Epithelial cell of esophagus (primary cell): Measurements from ENCODE around the gene PHF21A.

ENCODE experiments used
- DNase-seq: peaks from one replicate; pipeline ENCODE4 v3.0.0; 2010; ENCODE audit warnings: low read depth
- H3K4me3 ChIP-seq: 2 replicates; pipeline ENCODE4 v1.5.1; 2011; ENCODE audit warnings: mild to moderate bottlenecking, low read length, control low read depth
- TF ChIP-seq, protein P1 (sequence below): IDR thresholded peaks from 2 replicates; pipeline ENCODE4 v1.5.1; 2011; ENCODE audit warnings: low read depth, mild to moderate bottlenecking, low read length, control low read depth, inconsistent platforms; ENCODE audit not compliant: insufficient read depth; ENCODE audit errors: missing control alignments

Gene PHF21A

DNA sequence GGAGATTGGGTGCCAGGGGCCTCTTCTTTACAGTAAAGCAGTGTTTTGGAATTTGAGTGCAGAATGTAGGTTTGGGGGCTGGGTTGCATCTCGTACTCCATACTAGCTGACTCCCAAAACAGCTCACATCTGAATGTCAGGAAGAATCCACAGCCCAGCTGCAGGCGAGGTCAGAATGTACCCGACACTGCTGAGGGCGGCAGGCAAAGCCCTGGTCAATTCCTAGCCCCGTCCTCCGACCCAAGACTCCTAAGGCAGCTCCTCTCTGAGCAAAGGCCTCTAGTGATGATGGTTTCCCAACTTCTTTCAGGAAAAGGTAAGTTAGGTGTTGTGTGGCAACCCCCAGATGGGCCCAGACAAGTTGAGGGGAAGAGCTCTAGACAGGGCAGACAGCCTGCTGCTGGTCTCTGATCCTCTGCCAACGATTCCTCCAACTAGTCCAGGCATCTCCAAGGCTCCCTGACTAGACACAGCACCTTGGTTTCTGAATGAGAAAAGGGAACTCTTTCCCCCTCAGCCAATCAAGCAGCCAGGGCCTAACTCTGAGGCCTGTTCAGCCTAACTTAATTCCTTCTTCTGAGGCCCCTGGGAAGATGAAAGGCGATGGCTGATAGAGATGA is 190.2 kb downstream of the PHF21A start:
- DNase-seq = peak; percentile 99
- H3K4me3 ChIP-seq = no peak overlapping the region
- TF ChIP-seq, protein P1, sequence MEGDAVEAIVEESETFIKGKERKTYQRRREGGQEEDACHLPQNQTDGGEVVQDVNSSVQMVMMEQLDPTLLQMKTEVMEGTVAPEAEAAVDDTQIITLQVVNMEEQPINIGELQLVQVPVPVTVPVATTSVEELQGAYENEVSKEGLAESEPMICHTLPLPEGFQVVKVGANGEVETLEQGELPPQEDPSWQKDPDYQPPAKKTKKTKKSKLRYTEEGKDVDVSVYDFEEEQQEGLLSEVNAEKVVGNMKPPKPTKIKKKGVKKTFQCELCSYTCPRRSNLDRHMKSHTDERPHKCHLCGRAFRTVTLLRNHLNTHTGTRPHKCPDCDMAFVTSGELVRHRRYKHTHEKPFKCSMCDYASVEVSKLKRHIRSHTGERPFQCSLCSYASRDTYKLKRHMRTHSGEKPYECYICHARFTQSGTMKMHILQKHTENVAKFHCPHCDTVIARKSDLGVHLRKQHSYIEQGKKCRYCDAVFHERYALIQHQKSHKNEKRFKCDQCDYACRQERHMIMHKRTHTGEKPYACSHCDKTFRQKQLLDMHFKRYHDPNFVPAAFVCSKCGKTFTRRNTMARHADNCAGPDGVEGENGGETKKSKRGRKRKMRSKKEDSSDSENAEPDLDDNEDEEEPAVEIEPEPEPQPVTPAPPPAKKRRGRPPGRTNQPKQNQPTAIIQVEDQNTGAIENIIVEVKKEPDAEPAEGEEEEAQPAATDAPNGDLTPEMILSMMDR = no peak

DNA sequence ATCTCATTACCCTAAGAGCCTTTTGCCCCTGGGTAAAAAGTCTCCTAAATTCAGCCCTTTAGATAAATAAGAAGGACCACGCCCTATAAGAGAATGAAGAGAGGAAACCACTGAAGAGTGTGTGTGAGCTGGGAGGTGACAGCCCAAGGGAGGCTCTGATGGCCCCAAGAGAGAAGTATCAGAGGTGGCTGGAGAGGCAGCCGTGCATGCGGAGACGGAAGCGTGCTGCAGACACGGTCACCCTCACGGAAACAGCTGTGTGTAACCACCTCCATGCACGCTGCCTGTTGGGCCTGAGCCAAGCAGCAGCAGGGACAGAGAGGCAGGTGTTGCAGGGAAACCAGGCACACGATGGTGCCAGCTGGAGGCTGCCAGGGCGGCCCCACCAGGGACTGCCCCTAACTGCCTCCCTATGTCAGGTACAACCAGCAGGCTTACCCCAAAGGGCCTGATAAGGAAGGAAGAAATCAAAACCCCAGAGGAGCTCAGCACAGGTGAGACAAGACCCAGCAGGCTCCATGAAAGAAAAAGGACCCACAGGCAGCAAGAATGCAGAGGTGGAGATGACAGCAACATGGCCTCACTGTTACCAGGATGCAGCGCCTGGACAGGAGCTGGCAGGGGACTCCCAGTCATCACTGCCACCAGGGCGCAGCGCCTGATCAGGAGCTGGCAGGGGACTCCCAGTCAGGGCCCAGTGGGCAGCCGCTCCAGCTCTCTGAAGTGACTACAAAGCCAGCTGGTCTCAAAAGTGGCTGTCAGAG is 191.0 kb downstream of the PHF21A start:
- peak; percentile 59 for DNase-seq
- H3K4me3 ChIP-seq = no peak overlapping the region
- TF ChIP-seq, protein P1 = no peak

DNA sequence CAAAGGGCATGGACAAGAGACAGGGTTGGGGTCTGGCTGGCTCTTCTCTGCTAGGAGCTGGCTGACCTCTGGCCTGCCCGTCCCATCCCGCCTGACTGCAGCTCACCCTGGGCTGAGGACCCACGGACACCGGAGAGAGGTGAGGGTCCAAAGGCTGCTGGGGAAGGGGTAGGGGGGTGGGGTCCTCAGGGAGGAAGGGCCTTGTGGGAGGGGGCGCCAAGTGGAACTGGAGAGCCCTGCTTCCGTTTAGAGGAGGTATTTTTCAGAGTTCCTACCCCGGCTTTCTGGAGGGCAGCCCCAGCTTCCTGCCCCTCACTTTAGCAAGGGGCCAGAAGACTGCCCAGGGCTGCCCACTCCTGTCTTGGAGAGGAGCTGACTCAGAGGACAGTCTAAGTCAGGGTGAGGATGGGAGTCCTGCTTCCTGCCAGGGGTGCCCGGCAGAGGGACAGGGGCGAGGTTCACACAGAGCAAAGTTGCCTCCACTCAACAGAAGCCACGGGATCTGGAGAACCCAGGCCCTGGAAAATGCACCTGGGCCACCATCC is 191.7 kb downstream of the PHF21A start:
- peak; percentile 48 for DNase-seq
- TF ChIP-seq, protein P1 = no peak

DNA sequence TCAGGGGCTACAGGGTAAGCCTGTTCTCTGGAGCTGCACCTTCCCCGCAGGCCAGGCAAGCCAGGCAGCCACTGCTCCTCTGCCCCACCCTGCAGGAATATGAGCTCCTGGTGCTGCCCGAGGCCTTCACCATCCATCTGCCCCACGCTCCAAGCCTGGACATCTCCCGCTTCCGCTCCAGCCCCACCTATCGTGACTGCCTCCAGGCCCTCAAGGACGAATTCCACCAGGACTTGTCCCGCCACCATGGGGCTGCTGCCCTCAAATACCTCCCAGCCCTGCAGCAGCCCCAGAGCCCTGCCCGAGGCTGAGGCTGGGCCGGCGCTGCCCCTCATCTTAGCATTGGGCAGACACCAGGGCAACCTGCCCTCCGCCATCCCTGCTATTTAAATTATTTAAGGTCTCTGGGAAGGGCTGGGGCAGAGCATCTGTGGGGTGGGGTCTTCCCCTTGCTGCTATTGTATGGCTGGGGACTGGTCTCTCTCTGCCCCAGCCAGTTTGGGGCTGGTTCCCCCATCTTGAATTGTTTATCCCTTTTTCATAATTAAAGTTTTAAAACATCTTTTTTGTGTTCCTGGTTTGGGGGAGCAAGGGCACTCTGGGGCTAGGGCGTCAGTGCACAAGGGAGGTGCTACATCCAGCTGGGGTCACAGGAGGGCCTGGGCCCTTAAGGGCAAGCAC is 192.6 kb downstream of the PHF21A start:
- TF ChIP-seq, protein P1 = no peak
- no peak overlapping the region for H3K4me3 ChIP-seq
- DNase-seq = peak; percentile 41

More for the DNA sequence above, 191.7 kb downstream of the PHF21A start:
- no peak overlapping the region for H3K4me3 ChIP-seq

DNA sequence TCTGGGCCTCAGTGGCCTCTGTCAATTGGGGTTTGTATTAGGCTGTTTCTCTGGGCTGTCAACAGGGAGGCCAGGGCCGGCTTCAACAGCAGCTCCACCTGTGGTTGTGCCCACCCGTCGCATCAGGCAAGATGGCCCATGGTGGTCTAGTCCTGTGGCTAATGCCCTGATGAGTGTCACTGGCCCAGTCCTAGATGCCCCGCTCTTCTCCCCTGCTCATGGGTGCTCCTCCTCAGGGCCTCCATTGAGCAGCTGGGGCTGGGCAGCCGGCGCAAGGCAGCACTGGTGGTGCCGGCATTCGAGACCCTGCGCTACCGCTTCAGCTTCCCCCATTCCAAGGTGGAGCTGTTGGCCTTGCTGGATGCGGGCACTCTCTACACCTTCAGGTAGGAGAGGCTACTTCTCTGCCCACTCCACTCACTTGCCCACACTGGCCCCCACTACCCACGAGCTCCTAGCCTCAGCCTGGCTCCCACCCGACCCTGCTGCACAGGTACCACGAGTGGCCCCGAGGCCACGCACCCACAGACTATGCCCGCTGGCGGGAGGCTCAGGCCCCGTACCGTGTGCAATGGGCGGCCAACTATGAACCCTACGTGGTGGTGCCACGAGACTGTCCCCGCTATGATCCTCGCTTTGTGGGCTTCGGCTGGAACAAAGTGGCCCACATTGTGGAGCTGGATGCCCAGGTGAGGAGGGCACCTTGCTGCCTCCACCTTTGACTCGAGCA is 193.4 kb downstream of the PHF21A start:
- no peak for DNase-seq
- TF ChIP-seq, protein P1 = no peak
- no peak overlapping the region for H3K4me3 ChIP-seq

DNA sequence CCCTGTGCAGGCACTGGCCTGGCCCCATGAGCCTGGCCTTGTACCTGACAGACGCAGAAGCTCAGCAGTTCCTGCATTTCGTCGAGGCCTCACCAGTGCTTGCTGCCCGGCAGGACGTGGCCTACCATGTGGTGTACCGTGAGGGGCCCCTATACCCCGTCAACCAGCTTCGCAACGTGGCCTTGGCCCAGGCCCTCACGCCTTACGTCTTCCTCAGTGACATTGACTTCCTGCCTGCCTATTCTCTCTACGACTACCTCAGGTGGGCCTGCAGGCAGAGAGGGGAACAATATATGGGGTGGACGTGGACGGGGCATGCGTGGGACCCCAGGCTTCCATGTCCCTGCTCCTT is 193.9 kb downstream of the PHF21A start:
- DNase-seq = no peak
- TF ChIP-seq, protein P1 = no peak
- H3K4me3 ChIP-seq = no peak overlapping the region
